Activated CD8-positive, alpha-beta memory T cell treated with anti-CD3 and anti-CD28 coated beads, Interleukin-2, amount 50 U/mL, for 24 hours (primary cell): ENCODE results near the gene FOXS1.

Experiments
- DNase-seq: peaks from one replicate; pipeline ENCODE4 v3.0.0-alpha.2; 2020; ENCODE audit errors: extremely low read depth

Gene FOXS1

DNA sequence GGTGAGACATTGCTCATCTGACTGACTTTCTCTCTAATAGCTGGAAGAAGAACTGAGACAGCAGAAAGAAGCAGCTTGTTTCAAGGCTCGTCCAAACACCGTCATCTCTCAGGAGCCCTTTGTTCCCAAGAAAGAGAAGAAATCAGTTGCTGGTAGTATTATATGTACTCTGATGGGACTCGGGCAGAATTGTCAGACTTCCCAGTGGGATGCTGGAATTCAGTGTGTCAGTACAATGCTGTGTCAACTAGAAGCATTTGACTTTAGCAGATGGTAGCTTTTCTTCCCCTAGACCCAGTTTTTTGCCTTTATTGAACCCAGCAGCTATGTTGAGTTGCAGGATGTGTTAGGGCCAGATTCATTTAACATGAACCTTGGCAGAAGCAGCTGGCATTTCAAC lies 48.0 kb downstream of the FOXS1 start:
- DNase-seq: no peak
